Measurements from ENCODE around the gene ARID1B.

- TF ChIP-seq, protein P1, sequence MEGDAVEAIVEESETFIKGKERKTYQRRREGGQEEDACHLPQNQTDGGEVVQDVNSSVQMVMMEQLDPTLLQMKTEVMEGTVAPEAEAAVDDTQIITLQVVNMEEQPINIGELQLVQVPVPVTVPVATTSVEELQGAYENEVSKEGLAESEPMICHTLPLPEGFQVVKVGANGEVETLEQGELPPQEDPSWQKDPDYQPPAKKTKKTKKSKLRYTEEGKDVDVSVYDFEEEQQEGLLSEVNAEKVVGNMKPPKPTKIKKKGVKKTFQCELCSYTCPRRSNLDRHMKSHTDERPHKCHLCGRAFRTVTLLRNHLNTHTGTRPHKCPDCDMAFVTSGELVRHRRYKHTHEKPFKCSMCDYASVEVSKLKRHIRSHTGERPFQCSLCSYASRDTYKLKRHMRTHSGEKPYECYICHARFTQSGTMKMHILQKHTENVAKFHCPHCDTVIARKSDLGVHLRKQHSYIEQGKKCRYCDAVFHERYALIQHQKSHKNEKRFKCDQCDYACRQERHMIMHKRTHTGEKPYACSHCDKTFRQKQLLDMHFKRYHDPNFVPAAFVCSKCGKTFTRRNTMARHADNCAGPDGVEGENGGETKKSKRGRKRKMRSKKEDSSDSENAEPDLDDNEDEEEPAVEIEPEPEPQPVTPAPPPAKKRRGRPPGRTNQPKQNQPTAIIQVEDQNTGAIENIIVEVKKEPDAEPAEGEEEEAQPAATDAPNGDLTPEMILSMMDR (IDR thresholded peaks at IDR 0.05; ENCODE audit: poor library complexity): no peak
- TF ChIP-seq EZH2 (IDR thresholded peaks at IDR 0.05; ENCODE audit: borderline replicate concordance) (no peak), EZH2phosphoT487 (IDR thresholded peaks at IDR 0.05; ENCODE audit: low read depth, severe bottlenecking, unreplicated experiment) (no peak)
Observed at GRCh38 chr6:156807028-156807427, 29.9 kb downstream of the ARID1B start.
